ENCODE measurements around the gene CDK14.

GRCh38 chr7:90672210-90672609 lies 76.1 kb downstream of the CDK14 start:
- TF ChIP-seq CTCF (IDR thresholded peaks at IDR 0.05) (no peak), POLR2A (IDR thresholded peaks at IDR 0.05) (no peak), POLR2AphosphoS5 (IDR thresholded peaks at IDR 0.05) (no peak)

Measured in stomach (tissue), 4 donors.